Measurements from ENCODE around the gene CEBPG. TPM values are rescaled to one million over a fixed set of nuclear protein-coding genes. Genes with fewer than 3 reads are reported as not detected.

CEBPG gene
- total RNA-seq, 1 donor from 2014 or later: 39.7 TPM

GRCh38 chr19:33339016-33339984, 34.2 kb upstream of the CEBPG start:
- Mint-ChIP-seq H3K27me3 (ENCODE audit: unreplicated experiment) (peaks cover 41% of the 10 kb centered on the region), H3K27ac (ENCODE audit: unreplicated experiment) (no peak overlapping the region), H3K9me3 (ENCODE audit: unreplicated experiment) (no peaks in the 10 kb centered on the region), H3K4me1 (ENCODE audit: unreplicated experiment) (no peaks in the 10 kb centered on the region), H3K4me3 (ENCODE audit: unreplicated experiment) (no peak overlapping the region), H3K36me3 (ENCODE audit: unreplicated experiment) (no peaks in the 10 kb centered on the region)
- DNase-seq (ENCODE audit: extremely low spot score, unreplicated experiment): peak; percentile 27
- no peak for TF ChIP-seq CTCF (IDR thresholded peaks at IDR 0.05)

GRCh38 chr19:33340991-33341390, 32.5 kb upstream of the CEBPG start:
- H3K27me3 Mint-ChIP-seq (ENCODE audit: unreplicated experiment): peaks cover 57% of the 10 kb centered on the region
- H3K9me3 Mint-ChIP-seq (ENCODE audit: unreplicated experiment): no peaks in the 10 kb centered on the region
- no peak for TF ChIP-seq CTCF (IDR thresholded peaks at IDR 0.05)
- no peak overlapping the region for H3K4me3 Mint-ChIP-seq (ENCODE audit: unreplicated experiment)
- H3K36me3 Mint-ChIP-seq (ENCODE audit: unreplicated experiment): no peaks in the 10 kb centered on the region
- H3K27ac Mint-ChIP-seq (ENCODE audit: unreplicated experiment): no peak overlapping the region
- no peaks in the 10 kb centered on the region for H3K4me1 Mint-ChIP-seq (ENCODE audit: unreplicated experiment)
- no peak for DNase-seq (ENCODE audit: extremely low spot score, unreplicated experiment)

- Mint-ChIP-seq H3K4me1 (ENCODE audit: unreplicated experiment) (no peaks in the 10 kb centered on the region), H3K4me3 (ENCODE audit: unreplicated experiment) (no peak overlapping the region), H3K36me3 (ENCODE audit: unreplicated experiment) (no peaks in the 10 kb centered on the region), H3K9me3 (ENCODE audit: unreplicated experiment) (no peaks in the 10 kb centered on the region), H3K27me3 (ENCODE audit: unreplicated experiment) (peaks cover 70% of the 10 kb centered on the region), H3K27ac (ENCODE audit: unreplicated experiment) (no peak overlapping the region)
- no peak for DNase-seq (ENCODE audit: extremely low spot score, unreplicated experiment)
- no peak for TF ChIP-seq CTCF (IDR thresholded peaks at IDR 0.05)
Observed at GRCh38 chr19:33343301-33343700, 30.2 kb upstream of the CEBPG start.

- no peak for TF ChIP-seq CTCF (IDR thresholded peaks at IDR 0.05)
- Mint-ChIP-seq H3K36me3 (ENCODE audit: unreplicated experiment) (no peaks in the 10 kb centered on the region), H3K4me1 (ENCODE audit: unreplicated experiment) (no peaks in the 10 kb centered on the region), H3K9me3 (ENCODE audit: unreplicated experiment) (no peaks in the 10 kb centered on the region), H3K27me3 (ENCODE audit: unreplicated experiment) (peaks cover 69% of the 10 kb centered on the region), H3K4me3 (ENCODE audit: unreplicated experiment) (no peak overlapping the region), H3K27ac (ENCODE audit: unreplicated experiment) (no peak overlapping the region)
- no peak for DNase-seq (ENCODE audit: extremely low spot score, unreplicated experiment)
Observed at GRCh38 chr19:33343859-33344572, 29.5 kb upstream of the CEBPG start.

GRCh38 chr19:33344573-33344925, 29.0 kb upstream of the CEBPG start:
- Mint-ChIP-seq H3K4me1 (ENCODE audit: unreplicated experiment) (no peaks in the 10 kb centered on the region), H3K9me3 (ENCODE audit: unreplicated experiment) (no peaks in the 10 kb centered on the region), H3K27me3 (ENCODE audit: unreplicated experiment) (peaks cover 66% of the 10 kb centered on the region), H3K36me3 (ENCODE audit: unreplicated experiment) (no peaks in the 10 kb centered on the region), H3K4me3 (ENCODE audit: unreplicated experiment) (no peak overlapping the region), H3K27ac (ENCODE audit: unreplicated experiment) (no peak overlapping the region)
- no peak for DNase-seq (ENCODE audit: extremely low spot score, unreplicated experiment)
- TF ChIP-seq CTCF (IDR thresholded peaks at IDR 0.05): no peak
